Measurements from ENCODE around the gene ZNF286A.
"Not testable (repeated sequence)": the region's sequence is repeated elsewhere in the genome, so short reads cannot be mapped to it uniquely, and the experiment has no call there.

The ZNF286A gene

DNA sequence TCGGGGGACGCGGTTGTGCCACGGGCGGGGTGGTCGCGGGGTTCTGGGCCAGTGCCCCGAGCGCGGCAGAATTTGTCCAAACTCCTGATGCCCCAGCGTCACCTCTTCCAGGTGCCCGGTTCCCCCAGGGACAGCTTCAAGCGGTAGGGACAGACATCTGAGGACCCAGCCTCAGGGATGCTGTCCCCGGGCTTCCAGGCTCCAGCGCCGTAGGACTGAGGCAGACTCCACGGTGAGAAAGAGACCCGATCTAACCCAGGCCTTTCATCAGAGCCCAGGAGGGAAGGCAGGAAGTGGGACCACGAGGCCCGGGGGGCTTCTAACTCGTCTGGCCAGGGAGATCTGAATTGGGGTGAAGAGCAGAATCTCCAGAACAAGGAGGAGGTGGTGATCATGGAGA, 385 bp downstream of the ZNF286A start:
- DNase-seq, result not testable (repeated sequence)

DNA sequence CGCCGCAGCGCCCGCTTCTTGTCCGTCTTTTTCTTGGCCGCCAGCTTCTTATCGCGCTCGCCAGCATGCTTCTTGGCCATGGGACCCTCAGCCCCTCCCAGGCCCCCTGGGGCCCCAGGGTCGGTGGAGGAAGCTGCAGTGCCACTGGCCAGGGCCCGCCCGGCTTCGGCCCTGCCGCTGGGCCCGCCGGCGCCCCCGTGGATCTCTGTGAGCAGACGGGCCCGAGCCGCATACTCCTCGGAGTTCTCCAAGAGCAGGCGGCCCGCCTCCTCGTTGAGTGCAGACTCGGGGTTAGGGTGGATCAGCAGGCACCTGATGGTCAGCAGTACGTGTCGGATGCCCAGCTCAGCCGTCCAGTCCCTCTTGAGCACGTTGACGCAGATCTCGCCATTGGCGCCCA, 4.7 kb downstream of the ZNF286A start:
- DNase-seq, result not testable (repeated sequence)

DNA sequence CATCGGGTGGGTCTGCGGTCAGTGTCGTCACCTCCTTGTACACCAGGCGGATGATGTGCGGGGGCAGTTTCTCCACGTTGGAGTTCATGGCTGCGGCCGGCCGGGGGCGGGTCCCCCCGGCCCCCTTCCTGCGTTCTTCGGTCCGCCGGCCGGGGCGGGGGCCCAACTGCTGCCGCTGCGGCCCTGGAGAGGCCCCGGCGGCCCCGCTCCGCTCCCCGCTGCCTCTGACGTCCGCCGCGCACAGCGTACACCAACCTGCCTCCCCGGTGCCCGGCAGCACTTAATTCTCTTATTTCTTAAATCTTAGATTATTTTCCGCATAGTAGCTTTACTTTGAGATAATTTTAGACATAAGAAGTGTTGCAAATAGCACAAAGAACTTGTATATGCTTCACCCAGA, 5.3 kb downstream of the ZNF286A start:
- DNase-seq, result not testable (repeated sequence)

DNA sequence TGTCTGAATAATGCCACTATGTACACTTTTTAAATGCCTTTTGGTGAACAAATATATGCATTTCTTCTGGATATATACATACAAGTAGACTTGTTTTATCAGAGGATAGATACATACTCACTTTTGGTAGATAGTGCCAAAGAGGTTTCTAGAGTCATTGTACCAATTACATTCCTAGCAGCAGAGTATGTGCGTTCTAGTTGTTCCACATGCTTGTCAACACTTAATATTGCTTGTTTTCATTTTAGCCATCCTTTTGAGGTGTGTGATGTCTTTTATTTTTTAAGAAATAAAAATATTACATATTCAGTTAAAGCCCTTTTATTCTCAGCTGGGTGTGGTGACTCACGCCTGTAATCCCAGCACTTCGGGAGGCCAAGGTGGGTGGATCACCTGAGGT, 9.3 kb downstream of the ZNF286A start:
- DNase-seq, result not testable (repeated sequence)

DNA sequence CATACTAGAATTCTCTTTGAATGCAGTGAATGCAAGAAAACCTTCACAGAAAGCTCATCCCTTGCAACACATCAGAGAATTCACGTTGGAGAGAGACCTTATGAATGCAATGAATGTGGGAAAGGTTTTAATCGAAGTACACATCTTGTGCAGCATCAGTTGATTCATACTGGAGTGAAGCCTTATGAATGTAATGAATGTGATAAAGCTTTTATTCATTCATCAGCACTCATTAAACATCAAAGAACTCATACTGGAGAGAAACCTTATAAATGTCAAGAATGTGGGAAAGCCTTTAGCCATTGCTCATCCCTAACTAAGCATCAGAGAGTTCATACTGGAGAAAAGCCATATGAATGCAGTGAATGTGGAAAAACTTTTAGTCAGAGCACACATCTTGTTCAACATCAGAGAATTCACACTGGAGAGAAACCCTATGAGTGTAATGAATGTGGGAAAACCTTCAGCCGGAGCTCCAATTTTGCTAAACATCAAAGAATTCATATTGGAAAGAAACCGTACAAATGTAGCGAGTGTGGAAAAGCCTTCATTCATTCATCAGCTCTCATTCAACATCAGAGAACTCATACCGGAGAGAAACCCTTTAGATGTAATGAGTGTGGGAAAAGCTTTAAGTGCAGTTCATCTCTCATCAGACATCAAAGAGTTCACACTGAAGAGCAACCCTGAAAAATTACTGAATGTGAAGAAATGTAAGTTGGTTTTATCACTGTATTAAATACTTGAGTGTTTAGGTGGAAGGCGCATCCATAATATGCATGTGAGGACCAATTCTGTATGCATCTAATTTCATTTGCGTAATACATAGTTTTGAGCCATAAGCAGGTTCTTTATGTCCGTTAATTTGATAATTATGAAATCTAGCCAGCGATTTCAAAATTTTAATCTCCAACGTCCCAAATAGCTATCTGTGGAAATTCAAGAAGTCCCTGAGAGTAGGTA, 17.3 kb downstream of the ZNF286A start:
- DNase-seq, result not testable (repeated sequence)

DNA sequence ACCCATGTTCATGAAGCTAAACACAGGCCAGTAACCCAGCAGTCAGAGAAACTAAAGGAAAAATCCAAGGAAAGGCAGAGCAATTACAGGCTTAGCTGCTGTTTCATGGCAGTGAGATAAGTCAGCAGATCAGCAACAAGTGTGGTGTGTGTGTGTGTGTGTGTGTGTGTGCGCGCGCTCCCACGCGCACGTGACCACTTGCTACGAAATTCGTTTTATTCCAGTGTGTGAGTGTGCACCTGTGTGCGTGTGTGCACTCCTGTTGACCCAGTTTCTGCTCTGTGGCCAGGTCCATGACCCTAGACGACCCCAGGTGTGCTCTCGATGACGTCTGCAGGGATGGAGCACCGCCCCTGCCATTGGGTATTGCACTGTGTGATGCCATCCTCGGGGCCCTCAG, 31.0 kb downstream of the ZNF286A start:
- DNase-seq, result not testable (repeated sequence)

DNA sequence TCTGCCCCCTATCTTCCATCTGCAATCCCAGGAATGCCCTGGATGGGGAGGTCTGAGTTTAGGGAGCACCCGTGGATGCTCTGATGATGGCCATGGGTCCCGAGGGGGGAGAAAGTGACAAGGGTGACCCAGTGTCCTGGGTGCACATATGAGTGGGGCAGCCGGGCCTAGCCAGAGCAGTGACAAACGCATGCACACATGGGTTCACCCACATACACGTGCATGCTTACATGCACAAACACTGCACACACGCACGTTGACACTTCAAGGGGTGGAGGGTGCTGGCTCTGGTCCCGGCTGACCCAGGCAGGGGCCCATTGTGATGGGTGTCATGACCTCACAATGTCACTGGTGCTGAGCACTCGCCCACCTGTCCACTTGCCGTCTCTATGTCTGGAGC, 32.3 kb downstream of the ZNF286A start, which contains the start of gene TBC1D26:
Gene TBC1D26, plus strand, starts transcription at position 384 of the 400 bp plus-strand sequence. CDS start 3,066 bp downstream, outside the sequence.
- not testable (repeated sequence) for DNase-seq

DNA sequence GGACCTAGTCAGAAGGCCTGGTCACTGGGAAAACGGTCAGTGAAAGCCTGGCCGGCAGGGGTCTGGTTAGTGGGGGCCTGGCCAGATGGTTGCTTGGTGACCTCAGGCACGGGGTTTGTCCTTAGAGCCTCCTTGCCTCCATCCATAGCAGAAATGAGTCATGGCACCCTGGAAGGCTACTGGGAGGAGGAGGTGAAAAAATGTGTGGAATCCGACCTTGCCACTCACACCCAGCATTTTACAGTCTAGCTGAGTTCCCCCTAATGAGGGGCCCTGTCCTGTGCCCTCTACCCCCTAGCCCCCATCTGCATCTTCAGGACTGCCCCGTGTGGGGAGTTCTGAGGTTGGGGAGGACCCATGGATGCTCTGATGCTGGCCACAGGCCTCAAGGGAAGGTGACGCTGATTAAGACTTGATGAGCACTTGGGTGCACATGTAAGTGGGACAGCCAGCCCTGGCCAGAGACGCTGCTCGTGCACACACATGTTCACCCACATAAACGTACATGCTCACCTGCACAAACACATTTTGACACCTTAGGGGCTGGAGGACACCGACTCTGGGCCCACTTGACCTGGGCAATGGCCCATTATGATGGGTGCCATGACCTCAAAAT, 33.7 kb downstream of the ZNF286A start:
- DNase-seq, result not testable (repeated sequence)

DNA sequence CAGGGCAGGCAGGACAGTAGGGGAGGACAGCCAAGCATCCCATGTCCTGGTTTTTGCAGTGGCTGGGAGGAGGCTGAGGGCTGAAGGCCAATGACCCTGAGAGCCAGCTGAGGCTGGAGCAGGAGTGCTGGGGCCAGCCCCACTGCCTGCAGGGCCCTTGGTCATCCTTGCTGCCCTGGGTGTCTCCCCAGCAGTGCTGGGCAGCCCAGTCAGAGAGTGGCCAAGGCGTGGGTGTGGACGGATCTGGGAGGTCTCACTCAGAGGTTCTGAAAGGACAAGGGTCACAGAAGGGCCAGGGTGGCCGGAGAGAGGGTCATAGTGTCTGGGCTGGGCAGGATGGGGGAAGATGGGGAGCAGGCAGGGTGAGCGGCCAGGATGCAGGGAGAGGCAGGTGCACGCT, 37.0 kb downstream of the ZNF286A start:
- not testable (repeated sequence) for DNase-seq

DNA sequence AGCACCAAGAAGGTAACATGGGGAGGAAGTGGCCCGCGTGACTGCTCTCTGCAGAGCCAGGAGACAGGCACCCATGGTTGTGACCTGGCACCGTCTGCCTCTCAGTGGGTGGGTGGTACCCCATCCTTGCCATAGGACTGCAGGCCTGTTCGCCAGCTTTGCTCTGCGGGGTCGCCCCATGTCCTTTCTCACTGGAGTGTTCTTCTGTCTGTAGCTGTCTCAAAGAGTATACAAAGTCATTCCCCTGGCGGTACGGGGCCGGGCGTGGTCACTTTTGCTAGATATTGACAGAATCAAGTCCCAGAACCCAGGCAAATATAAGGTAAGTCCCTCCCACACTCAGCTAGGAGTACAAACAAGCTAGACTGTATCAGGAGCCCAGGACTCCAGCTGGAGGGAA, 38.5 kb downstream of the ZNF286A start:
- no peak for DNase-seq

DNA sequence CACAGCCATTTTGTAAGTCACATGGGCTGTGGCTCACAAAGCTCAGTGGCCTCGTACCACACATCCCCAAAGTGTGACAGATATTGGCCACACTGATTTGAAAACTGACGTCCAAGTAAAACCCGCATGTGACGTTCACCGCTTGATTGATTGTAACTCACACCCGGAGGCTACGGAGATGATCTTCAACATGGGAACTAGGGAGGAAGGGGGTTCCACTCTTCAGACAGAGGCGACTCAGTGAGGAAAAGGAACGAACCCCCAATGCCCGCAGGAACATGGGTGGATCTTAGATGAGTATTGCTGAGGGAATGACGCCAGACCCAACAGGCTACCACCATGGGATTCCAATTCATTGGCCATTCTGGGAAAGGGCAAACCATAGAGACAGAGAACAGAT, 39.7 kb downstream of the ZNF286A start:
- DNase-seq, result not testable (repeated sequence)

DNA sequence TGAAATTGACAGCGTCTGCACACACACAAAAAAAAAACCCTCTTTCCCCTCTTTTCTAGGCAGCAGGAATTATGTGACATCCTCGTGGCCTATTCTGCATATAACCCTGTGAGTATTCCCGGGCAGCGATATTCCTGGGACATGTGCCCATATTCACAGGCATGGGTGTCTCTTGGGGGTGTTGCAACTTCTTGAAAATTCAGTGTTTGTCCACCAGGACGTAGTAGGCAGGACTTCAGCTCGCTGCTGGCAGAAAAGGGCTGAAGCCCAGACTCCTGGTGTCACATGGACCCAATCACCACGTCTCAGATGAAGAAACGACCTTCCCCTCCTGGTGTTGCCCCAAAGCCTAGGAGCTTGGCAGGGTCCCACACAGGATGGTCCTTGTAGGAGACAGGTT, 40.5 kb downstream of the ZNF286A start:
- not testable (repeated sequence) for DNase-seq

DNA sequence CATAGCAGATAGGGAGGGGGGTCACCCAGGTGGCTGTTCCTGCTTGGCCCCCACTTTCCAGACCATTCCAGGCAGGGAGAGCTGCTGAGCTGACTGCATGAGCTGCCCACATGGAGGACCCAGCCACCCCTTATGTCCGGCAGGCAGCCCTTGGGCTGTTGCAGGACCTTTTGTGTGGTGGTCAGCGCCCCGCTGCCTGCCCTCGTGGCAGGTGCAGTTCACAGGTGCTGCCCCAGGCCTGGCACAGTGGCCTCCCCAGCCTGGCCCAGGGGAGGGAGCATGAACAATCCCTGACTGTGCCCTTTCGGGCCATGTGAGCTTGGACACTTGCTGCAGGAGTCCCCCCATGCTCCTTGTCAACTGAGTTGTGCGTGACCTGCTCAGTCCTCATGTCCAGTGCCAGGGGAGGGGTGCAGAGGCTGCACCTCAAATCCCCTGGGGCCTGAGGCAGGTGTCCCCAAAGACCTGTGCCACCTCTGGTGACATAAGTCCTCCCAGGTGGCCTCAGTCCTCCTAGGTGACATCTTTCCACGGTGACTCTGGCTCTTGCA, 41.1 kb downstream of the ZNF286A start:
- DNase-seq, result no peak

DNA sequence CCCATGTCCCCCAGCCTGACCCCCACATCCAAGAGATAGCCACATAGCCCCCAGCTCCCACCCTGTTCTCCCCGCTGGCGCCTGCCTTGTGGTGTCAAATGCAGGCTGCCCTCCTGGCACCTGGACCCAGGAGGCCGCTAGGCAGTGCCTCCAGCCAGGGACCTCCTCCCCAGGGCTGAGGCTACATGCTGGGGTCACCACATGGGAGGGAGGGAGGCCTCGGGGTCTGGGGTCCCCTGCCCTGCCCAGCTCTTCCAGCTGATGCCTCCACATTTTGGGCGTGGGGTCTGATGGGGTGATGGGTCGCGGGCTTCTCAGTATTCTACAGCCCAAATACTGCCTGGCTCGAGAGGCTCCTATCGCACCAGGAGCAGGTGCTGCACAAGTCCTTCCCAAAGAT, 42.1 kb downstream of the ZNF286A start:
- no peak for DNase-seq

DNA sequence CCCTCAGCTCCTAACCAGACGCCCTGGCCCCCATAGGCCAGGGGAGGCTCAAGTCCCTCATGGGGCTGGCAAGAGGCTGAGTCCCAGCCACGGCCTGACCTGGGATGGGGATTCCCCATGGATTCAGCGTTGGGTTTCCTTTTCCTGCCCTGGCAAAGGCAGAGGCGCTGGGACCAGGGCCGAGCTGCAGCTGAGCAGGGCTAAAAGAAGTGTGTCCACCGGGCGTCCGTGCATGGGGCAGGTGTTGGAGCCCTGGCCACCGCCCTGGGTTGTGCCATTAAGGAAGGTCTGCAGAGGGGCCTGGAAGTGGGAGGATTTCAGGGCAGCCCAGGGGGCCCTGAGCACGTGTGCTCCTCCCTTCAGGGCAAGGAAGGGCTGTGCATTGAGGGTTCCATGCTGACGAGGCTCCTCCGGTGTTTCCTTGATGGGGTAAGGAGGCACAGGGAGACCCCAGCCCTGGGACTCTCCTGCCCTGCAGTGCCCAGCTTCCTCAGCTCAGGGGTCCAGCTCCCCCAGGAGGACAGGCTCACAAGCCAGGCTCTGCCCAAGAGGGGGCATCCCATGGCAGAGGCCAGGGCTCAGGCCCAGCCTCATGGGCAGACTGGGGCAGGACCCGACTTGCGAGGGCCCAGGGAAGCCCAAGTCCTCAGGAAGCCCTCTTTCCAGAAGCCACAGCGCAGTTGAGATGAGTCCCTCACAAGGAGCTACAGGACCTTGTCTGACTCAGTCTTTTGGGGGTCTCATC, 42.7 kb downstream of the ZNF286A start:
- no peak for DNase-seq

DNA sequence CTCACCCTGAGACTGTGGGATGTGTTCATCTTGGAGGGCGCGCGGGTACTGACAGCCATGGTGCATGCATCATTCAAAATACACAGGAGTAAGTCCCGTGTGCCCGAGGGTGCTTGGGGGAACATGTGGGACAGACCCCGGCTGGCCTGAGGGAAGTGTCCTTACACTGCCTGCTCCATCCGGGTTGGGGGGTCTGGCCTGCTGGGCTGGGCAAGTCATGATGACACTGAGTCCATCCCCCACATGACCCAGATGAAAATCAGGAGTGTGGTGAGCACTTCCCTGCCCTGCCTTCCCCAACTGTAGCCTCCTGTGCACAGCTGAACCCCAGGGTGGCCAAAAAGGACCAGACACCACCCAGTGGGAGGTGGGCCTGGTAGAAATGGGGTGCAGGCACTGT, 43.4 kb downstream of the ZNF286A start:
- DNase-seq, result no peak

DNA sequence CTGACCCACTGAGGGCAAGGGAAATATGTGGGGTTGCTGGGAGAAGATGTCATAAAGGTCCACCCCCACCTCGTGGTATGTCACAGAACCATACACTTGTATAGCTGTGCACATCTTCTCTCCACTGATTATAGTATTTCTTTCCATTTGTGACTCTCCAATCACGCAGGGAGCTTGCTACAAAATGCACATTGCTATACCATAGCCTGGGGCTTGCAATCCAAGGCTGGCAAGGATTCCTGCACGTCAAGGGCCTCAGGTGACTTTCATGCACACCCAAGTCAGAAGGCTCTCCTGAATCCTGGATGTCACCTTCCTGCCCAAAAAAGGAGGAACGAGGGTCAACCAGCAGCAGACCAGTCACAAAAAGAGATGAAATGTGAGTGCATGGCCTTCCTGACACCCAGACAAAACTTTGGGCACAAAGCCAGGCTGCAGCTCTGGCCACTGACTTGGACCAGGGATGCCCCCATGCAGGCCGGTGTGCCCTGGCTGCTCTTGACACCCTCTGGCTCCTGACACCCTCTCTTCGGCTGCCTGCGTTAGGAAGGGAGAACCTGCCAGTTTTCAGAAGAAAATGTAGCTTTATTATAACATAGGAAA, 44.6 kb downstream of the ZNF286A start:
- no peak for DNase-seq

DNA sequence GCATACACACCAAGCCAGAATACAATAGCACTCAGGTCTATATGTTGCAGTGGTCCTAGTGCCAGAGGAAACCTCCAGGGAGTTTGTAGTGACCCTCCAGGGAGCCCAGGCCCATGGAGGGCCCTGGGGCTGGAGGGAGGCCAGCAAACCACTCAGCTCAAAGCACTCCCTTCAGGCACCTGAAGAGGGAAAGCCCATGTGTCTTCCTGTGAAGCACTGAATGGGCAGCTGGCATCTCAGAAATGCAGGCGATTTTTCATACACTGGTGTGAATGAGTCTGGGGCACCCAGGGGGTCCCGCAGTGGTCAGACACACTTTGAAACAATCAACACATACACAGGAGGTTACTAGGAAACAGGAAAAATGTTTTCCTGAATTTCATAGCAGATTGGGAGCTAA, 45.3 kb downstream of the ZNF286A start:
- no peak for DNase-seq

DNA sequence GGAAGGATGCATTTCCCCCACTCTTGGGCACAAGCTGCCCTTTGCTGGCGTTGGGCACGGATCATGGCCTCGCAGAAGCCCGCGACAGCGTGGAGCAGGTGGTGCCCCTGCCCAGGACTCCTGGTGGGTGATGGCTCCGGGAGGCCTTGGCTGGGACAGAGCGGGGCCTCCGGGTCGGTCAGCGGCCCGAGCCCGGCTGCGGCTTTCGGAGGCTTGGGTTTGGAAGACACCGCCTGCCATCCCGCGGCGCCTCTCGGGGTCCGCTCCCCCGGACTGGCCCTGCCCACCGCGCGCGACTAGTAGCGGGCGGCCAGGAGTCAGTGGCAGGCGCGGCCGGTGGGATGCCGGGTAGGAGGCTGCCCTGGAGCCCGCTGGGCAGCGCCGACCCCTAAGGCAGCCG, 49.9 kb downstream of the ZNF286A start:
- DNase-seq, result not testable (repeated sequence)

DNA sequence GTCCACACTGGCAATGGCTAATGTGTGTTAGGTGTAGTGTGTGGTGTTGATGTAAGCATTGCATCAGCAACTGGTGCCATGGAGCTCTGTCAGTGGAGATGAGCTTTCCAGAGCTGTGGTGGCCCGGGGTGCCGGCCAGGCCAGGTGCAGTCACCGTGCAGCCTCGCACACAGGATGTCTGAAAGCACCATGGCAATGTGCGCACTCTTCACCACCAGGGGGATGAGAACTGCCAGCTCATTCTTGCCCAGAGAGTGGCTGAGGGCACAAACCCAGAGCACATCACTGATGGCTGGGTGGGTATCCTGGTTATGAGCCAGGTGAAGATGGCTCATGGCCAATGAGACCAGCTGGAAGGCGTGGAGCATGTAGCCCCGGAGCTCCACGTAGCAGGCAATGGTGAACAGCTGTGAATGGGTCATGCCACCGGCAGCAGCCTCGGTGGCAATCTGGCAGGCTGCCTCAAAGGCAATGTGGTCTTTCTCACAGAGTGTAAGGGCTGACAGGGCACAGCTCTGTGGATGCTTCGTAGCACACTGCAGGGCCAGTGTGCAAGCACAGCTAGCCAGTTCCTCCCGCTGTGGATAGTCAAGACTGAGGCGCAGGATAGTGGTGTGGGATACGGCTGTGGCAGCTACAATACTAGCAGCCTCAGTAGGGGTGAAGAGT, 69.4 kb downstream of the ZNF286A start:
- not testable (repeated sequence) for DNase-seq

Measured in HCEC 1CT (cell line).